ENCODE results near the gene GRID2.

The GRID2 gene

DNA sequence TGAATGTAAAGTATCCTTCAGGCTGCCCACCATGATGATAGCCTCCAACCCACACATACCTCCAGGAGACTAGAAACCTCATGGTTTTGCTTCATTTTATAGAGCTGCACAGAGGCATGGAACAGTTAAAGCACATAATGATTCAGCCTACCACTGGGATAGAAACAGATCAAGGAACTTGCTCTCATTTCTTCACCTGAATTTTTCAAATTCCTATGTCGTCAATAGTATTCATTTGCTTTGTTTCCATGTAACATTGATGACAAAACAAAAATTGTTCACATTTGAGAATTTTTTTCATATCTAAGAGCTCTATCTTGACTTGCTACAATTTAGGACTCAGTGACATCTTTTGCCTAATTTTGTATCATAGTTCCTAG lies 1473.3 kb downstream of the GRID2 start:
- DNase-seq (ENCODE audit: low read depth in 2 of 3, low spot score in 1 of 3): no peak

DNA sequence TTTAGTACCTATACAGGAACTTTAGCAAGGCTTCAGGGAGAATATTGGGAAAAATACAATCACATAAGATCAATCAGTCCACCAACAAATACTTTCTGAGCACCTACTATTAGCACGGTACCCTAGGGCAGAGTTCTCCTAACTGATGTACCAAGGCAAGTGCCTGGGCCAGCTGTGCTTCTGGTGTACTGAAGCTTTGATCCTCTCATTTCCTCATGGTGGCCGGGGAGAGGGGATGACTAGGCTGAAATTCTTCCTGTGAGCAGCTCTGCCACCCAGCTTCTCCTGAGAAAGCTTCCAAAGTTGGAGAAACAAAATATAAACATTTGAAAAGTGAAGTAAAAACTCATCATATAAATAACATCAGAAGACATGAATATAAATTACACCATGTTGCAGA lies 1475.5 kb downstream of the GRID2 start:
- DNase-seq (ENCODE audit: low read depth in 2 of 3, low spot score in 1 of 3): no peak

DNA sequence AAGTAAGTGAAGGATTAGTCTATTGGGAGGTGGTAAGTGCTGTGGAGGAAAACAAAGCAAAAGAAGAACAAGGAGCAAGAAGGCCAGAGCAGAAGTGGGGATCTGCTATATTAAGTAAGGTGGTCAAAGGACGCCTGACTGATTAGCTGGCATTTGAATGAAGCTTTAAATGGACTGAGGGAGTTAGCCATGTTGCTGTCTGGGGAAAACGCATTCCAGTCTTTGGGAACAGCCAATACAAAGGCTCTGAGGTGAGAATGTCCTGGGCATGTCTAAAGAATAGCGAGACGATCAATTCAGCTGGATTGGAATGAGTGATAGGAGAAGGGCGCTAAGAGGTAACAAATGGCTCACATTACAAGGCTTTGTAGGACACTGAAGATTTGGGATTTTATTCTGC lies 1476.3 kb downstream of the GRID2 start:
- no peak for DNase-seq (ENCODE audit: low read depth in 2 of 3, low spot score in 1 of 3)

DNA sequence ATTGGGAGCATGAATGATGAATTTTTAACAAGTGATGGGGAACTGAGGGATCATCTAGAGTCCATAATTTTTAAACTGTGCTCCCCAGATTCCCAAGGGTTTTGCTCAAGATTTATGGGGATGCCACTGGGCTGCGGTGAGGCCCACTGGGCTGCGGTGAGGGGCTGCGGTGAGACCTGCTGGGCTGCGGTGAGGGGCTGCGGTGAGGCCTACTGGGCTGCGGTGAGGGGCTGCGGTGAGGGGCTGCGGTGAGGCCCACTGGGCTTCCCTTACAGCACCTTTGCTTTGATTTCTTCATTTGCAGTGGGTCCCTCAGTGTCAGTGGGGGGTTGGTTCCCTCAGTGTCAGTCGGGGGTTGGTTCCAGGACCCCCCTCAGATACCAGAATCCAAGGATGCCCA lies 1477.4 kb downstream of the GRID2 start:
- DNase-seq (ENCODE audit: low read depth in 2 of 3, low spot score in 1 of 3): no peak

DNA sequence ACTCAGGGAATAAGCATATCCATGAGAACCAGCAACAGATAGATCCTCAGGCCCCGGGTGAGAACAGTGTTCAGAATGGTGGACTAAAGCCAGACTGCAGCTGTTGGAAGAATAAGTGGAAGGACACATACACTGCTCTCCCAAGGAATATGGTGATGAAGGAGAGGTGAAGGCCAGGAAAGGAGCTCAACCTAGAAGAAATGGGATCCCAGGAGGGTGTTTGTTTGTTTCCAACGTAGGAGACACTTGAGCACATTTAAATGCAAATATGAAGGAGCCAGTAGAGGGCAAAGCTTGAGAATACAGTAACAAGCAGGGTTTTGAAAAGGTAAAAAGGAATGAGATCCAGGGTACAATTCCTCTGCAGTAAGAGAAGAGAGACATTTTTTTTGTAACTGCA lies 1482.4 kb downstream of the GRID2 start:
- no peak for DNase-seq (ENCODE audit: low read depth in 2 of 3, low spot score in 1 of 3)

DNA sequence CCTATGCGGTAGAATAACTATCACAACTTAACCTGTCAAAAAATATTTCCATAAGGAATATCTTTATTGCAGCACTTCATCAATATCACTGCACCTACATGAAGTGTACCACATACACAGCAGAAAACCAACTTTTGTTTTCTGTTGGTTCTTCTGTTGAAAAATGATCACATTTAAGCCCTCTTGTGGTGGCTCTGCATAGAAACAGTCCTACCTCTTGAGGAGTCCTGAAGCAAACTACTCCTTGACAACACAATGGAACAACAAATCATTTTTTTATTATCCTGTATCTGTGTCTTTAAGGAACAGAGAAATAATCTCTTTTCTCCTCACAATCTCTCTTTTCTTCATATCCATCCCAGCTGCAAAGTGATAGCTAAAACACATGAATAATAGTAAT lies 1484.9 kb downstream of the GRID2 start:
- DNase-seq (ENCODE audit: low read depth in 2 of 3, low spot score in 1 of 3): no peak

DNA sequence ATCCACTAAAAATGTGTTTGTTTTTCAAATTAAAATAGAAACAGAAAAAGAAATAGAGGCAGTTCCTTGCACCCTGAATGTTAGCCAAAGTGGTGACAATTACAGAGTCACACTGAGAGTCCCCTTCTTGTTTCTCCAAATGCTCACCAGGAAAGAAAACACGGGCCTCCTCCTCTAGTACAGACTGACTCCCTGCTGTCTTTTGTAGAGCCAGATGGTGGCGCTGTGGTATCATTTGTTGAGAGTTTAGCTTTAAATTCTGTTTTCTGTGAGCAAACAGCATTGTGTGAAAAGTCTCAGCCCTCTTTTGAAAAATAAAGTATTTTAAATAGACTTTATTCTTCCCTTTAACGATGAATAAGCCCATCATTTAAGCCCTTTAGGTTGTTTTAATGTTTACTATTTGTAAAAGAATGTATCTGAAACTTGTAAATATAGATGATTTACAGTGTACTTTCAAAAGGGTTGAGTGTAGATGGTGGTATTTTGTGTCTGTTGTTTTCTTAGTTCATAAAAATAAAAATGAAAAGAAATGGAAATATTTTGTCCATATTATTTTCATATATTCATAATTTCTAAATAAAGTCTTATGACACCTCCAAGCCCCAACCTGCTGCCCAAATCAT lies 1487.9 kb downstream of the GRID2 start:
- peak in 2 of 3 donors; percentile 6 to 14 for DNase-seq (ENCODE audit: low read depth in 2 of 3, low spot score in 1 of 3)

DNA sequence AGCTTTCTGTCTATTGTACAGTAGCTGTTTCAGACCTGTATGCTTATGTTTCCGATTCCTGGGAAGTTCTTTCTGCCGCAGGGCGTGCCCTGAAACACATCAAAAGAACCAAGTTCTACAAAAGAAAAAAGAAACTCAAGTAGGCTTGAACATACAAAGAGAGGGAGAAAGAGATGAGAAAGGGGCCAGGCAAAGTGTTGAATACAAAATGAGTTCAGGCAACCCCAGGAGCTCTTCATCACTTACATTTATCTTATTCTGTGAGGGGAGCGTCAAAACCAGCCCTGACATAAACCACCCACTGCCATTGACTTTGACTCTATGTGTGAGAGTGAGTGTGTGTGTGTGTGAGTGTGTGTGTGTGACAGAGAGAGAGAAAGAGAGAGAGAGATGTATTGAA lies 1498.3 kb downstream of the GRID2 start:
- no peak for DNase-seq (ENCODE audit: low read depth in 2 of 3, low spot score in 1 of 3)

DNA sequence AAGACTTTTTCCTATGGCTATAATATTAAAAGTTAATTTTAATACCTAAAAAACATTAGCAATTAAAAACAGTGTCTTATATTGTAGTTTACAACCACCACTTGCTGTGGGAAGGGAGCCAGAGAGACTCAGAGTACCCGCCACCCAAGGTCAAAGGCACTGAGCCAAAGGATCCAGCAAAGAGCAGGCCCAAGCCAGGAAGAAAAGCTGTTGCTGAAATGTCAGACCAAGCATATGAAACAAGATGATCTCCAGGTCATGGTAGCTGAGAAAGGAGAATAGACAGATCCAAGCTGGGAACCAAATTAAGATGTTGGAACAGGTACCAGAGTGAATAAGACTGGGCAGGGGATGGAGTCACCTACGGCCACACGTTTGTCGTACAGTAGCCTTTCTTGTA lies 1506.0 kb downstream of the GRID2 start:
- no peak for DNase-seq (ENCODE audit: low read depth in 2 of 3, low spot score in 1 of 3)

DNA sequence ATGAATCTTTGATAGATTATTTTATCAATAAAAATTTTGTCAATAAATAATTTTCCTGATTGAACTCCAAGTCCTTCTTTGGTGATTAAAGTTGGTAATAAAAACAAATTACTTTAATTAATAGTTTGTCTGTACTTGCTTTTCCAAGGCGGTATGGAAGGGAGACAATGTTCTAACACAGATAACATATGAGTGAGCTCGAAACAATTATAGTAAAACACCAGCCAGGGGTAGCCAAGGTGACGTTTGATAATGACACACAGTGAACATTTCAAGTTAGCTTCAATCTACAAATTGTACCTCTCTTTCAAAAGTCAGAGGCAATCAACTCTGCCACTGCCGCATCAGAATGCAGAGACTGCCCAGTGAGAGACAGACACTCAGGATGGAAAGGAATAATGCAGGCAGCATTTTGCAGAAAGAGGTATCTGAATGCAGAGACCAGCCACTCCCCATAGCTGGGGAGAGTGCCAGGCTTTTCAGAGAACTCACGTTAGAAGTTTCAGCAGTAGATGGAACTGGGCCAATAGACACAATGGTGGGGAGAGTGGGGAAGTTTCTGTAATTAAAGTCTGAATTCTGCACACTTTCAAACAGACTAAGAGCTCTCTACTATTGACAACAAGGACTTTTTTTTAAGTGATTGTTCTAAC lies 1506.7 kb downstream of the GRID2 start:
- DNase-seq (ENCODE audit: low read depth in 2 of 3, low spot score in 1 of 3): no peak

DNA sequence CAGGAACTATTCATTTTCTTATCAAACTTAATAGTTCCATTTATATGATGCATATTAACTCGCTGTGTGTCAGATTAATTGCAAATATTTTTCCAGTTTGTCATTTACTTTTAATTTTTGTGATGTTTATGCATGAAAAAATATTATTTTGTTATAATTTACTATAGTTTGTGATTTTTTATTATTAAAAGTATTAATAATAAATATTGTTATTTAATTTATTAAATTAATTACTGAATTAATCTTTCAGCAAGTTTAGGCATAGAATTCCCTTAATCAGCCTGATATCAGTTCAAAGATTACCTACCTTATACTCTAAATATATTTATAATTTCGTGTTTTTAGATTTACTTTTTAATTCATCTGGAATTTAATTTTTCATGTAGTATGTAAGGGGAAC lies 1509.3 kb downstream of the GRID2 start:
- no peak for DNase-seq (ENCODE audit: low read depth in 2 of 3, low spot score in 1 of 3)

DNA sequence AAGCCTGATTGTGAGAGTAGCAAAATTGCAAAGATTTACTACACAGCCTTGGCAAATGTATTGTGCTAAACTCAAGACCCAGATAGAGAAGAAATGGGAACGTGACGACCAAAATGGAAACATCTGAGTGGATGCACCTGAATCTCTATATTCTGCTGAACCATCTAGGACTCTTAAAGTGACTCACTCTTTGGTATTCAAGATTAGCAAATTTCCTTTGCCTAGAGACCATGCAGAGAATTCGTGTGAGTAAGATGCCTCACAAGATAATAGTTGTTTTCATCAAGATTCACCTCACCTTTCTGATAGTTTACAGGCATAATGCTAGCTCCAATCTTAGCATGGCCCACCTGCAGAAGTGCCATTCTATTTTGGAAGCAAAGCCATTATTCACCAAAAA lies 1510.4 kb downstream of the GRID2 start:
- DNase-seq (ENCODE audit: low read depth in 2 of 3, low spot score in 1 of 3): no peak

DNA sequence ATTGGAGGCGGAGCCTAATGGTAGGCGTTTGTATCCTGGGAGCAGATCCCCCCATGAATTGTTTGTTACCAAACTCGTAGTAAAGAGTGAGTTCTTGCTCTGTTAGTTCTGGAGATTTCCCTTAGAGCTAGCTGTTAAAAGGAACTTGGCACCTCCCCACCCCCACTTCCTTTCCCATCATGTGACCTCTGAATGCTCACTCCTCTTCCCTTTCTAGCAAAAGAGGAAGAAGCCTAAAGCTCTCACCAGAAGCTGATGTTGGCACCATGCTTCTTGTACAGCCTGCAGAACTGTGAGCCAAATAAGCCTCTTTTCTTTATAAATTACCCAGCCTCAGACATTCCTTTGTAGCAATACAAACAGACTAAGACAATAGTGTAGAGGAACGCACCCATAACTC lies 1511.0 kb downstream of the GRID2 start:
- no peak for DNase-seq (ENCODE audit: low read depth in 2 of 3, low spot score in 1 of 3)
